Endometrium (tissue), 2 donors: Measurements from ENCODE around the gene UPK3B.
"Not testable (repeated sequence)": the region's sequence is repeated elsewhere in the genome, so short reads cannot be mapped to it uniquely, and the experiment has no call there.

ENCODE experiments used
- FAIRE-seq: peaks from 2 replicates; lab custom pipeline; 2012; peaks lifted over from hg19 to GRCh38; lab: Jason Lieb, UNC
- donor health status: control.
- donor health status: control.

The UPK3B gene

GRCh38 chr7:76513817-76514799, 3.8 kb downstream of the UPK3B start:
- FAIRE-seq, result no peak

- FAIRE-seq, result no peak
Measured at GRCh38 chr7:76514926-76515771, 4.8 kb downstream of the UPK3B start.

GRCh38 chr7:76515999-76516443, 5.7 kb downstream of the UPK3B start:
- FAIRE-seq, result no peak

GRCh38 chr7:76516932-76517331, 6.6 kb downstream of the UPK3B start:
- not testable (repeated sequence) for FAIRE-seq

- FAIRE-seq, result not testable (repeated sequence)
Measured at GRCh38 chr7:76526183-76526582, 15.8 kb downstream of the UPK3B start.

- not testable (repeated sequence) for FAIRE-seq
Measured at GRCh38 chr7:76531643-76532042, 21.3 kb downstream of the UPK3B start.

- FAIRE-seq, result not testable (repeated sequence)
Measured at GRCh38 chr7:76543197-76543596, 32.8 kb downstream of the UPK3B start, which contains the start of gene SPDYE16. Gene SPDYE16 (minus strand): TSS chr7:76543297. CDS start chr7:76541459, 1,838 bp downstream.

- FAIRE-seq, result not testable (repeated sequence)
Measured at GRCh38 chr7:76549025-76549854, 38.9 kb downstream of the UPK3B start.

GRCh38 chr7:76549855-76550248, 39.5 kb downstream of the UPK3B start:
- not testable (repeated sequence) for FAIRE-seq

- not testable (repeated sequence) for FAIRE-seq
Measured at GRCh38 chr7:76551992-76552391, 41.6 kb downstream of the UPK3B start.

GRCh38 chr7:76559685-76560084, 49.3 kb downstream of the UPK3B start:
- not testable (repeated sequence) for FAIRE-seq

GRCh38 chr7:76560157-76560556, 49.8 kb downstream of the UPK3B start:
- not testable (repeated sequence) for FAIRE-seq

- not testable (repeated sequence) for FAIRE-seq
Measured at GRCh38 chr7:76561342-76561741, 51.0 kb downstream of the UPK3B start.

GRCh38 chr7:76565001-76565400, 54.6 kb downstream of the UPK3B start:
- not testable (repeated sequence) for FAIRE-seq
